ENCODE measurements around the gene THBS2.

- TF ChIP-seq CTCF (conservative IDR thresholded peaks at IDR 0.05 in 1 of 2, IDR thresholded peaks at IDR 0.05 in 1 of 2; ENCODE audit: extremely low read depth in 1 of 2, insufficient read depth in 1 of 2, low read depth in 1 of 2, low read length in 2 of 2): no peak
- TF ChIP-seq EZH2 (IDR thresholded peaks at IDR 0.05; ENCODE audit: borderline replicate concordance, low read length): no peak
Measured at GRCh38 chr6:169254456-169255316, 1.0 kb upstream of the THBS2 start.

All from mammary epithelial cell (primary cell).